Measurements from ENCODE around the gene TNMD.

GRCh38 chrX:100623001-100623400 lies 38.3 kb downstream of the TNMD start:
- TF ChIP-seq MAFK (IDR thresholded peaks at IDR 0.05; ENCODE audit: low read depth, low read length), result no peak
- no peak for TF ChIP-seq CTCF (IDR thresholded peaks at IDR 0.05; ENCODE audit: control extremely low read depth in 1 of 3, insufficient read depth in 1 of 3, low read depth in 1 of 3, low read length in 3 of 3)
- TF ChIP-seq EP300 (IDR thresholded peaks at IDR 0.05; ENCODE audit: borderline replicate concordance in 1 of 2, low read depth in 2 of 2, low read length in 2 of 2), result no peak
- TF ChIP-seq POLR2A (IDR thresholded peaks at IDR 0.05; ENCODE audit: control extremely low read depth in 1 of 2, low read depth in 2 of 2, low read length in 2 of 2), result no peak
- no peak for TF ChIP-seq EZH2 (IDR thresholded peaks at IDR 0.05; ENCODE audit: low read depth, low read length, severe bottlenecking)
- TF ChIP-seq E2F6 (IDR thresholded peaks at IDR 0.05), result no peak
- TF ChIP-seq NRF1 (IDR thresholded peaks at IDR 0.05; ENCODE audit: low read depth, low read length), result no peak
- TF ChIP-seq MAX (IDR thresholded peaks at IDR 0.05), result no peak

Measured in H1 (cell line).